SK-N-SH (cell line): ENCODE measurements around the gene GGT5. TPM values are rescaled to one million over a fixed set of nuclear protein-coding genes. Genes with fewer than 3 reads are reported as not detected.

Experiments
- CTCF ChIA-PET: fragments of 300-600, 350-600 bp; formaldehyde crosslinking; extraction: SDS; loops from one replicate; lab custom pipeline; 2021; lab: Yijun Ruan, JAX
- POLR2A ChIA-PET: fragments of 350-600 bp; sonication (Branson Sonifier 250); formaldehyde crosslinking; extraction: SDS; loops from one replicate; lab custom pipeline; 2020; ENCODE audit warnings: antibody characterized with exemption, inconsistent platforms; lab: Yijun Ruan, JAX
- DNase-seq: peaks from one replicate; pipeline ENCODE4 v3.0.0; 2012
- H2AFZ ChIP-seq: fragments of 200-600 bp; sonication (generic); 2 replicates; pipeline ENCODE4 v1.8.1; 2016; ENCODE audit warnings: antibody characterized with exemption, mild to moderate bottlenecking, low read depth
- H3F3A ChIP-seq: fragments of 200-600 bp; sonication (generic); replicated peaks from 2 replicates; pipeline ENCODE3; 2016; ENCODE audit warnings: antibody characterized with exemption, mild to moderate bottlenecking; ENCODE audit not compliant: insufficient read depth
- H3K27ac ChIP-seq, 2 experiments: fragments of 200-500 bp in 1 of 2; fragments of 200-600 bp in 1 of 2; sonication (Bioruptor generic) in 1 of 2; sonication (generic), shearing (Covaris generic) in 1 of 2; 2 replicates each; pipeline versions ENCODE4 v1.5.1 to v1.6.1; 2014 to 2016; ENCODE audit warnings: low read depth in 2 of 2, inconsistent platforms in 1 of 2, low read length in 1 of 2, mild to moderate bottlenecking in 1 of 2, mixed read lengths in 1 of 2
- H3K27me3 ChIP-seq: fragments of 200-600 bp; sonication (generic), shearing (Covaris generic); 2 replicates; pipeline ENCODE4 v1.6.1; 2016; ENCODE audit warnings: mixed run types; ENCODE audit not compliant: insufficient read depth
- H3K36me3 ChIP-seq, 2 experiments: fragments of 200-500 bp in 1 of 2; fragments of 200-600 bp in 1 of 2; sonication (Bioruptor generic) in 1 of 2; sonication (generic) in 1 of 2; replicated peaks in 1 of 2; 2 replicates each; pipeline versions ENCODE3 to v1.5.1; 2014 to 2016; ENCODE audit warnings: low read length in 1 of 2, mild to moderate bottlenecking in 1 of 2; ENCODE audit not compliant: insufficient read depth in 2 of 2, control insufficient read depth in 1 of 2
- H3K4me1 ChIP-seq, 2 experiments: fragments of 200-500 bp in 1 of 2; fragments of 200-600 bp in 1 of 2; sonication (Bioruptor generic) in 1 of 2; sonication (generic), shearing (Covaris generic) in 1 of 2; 2 replicates each; pipeline versions ENCODE4 v1.5.1 to v1.6.1; 2014 to 2016; ENCODE audit warnings: low read depth in 1 of 2, low read length in 1 of 2, mixed run types in 1 of 2; ENCODE audit not compliant: insufficient read depth in 2 of 2, control insufficient read depth in 1 of 2
- H3K4me2 ChIP-seq: fragments of 200-600 bp; sonication (generic), shearing (Covaris generic); 2 replicates; pipeline ENCODE4 v1.6.1; 2017; ENCODE audit warnings: mixed run types
- H3K4me3 ChIP-seq, 2 experiments: fragments of 200-500 bp in 1 of 2; fragments of 200-600 bp in 1 of 2; sonication (Bioruptor generic) in 1 of 2; sonication (generic), shearing (Covaris generic) in 1 of 2; 2 replicates each; pipeline versions ENCODE4 v1.5.1 to v1.8.1; 2014 to 2016; ENCODE audit warnings: low read depth in 2 of 2, inconsistent platforms in 1 of 2, low read length in 1 of 2, mild to moderate bottlenecking in 1 of 2, mixed read lengths in 1 of 2, moderate library complexity in 1 of 2
- H3K79me2 ChIP-seq: fragments of 200-600 bp; sonication (generic); 2 replicates; pipeline ENCODE4 v1.8.1; 2017; ENCODE audit warnings: mild to moderate bottlenecking; ENCODE audit not compliant: insufficient read depth
- H3K9ac ChIP-seq: fragments of 200-600 bp; sonication (generic); 2 replicates; pipeline ENCODE4 v1.6.1; 2017; ENCODE audit warnings: mixed run types
- H3K9me2 ChIP-seq: fragments of 200-600 bp; sonication (generic); 2 replicates; pipeline ENCODE4 v1.6.1; 2017; ENCODE audit warnings: mixed run types
- H3K9me3 ChIP-seq: fragments of 200-600 bp; sonication (generic); 2 replicates; pipeline ENCODE4 v1.6.1; 2017; ENCODE audit warnings: mixed run types, mild to moderate bottlenecking, moderate library complexity
- H4K20me1 ChIP-seq: fragments of 200-600 bp; sonication (generic); 2 replicates; pipeline ENCODE4 v1.6.1; 2017; ENCODE audit warnings: mild to moderate bottlenecking, mixed run types; ENCODE audit not compliant: insufficient read depth
- CHD2 ChIP-seq: fragments of 150-350 bp; IDR thresholded peaks from 2 replicates; pipeline ENCODE4 v1.6.1; 2018; ENCODE audit warnings: low read length; ENCODE audit not compliant: partially characterized antibody
- ELF1 ChIP-seq: IDR thresholded peaks from 2 replicates; pipeline ENCODE4 v1.4.0; 2012
- FOXJ3 ChIP-seq: sonication (generic); formaldehyde crosslinking; IDR thresholded peaks from 2 replicates; pipeline ENCODE4 v1.5.1; 2020; ENCODE audit warnings: mild to moderate bottlenecking, missing genetic modification reagents
- FOXM1 ChIP-seq: IDR thresholded peaks from 2 replicates; pipeline ENCODE4 v1.4.0; 2012; ENCODE audit warnings: low read depth, mild to moderate bottlenecking
- GABPA ChIP-seq: IDR thresholded peaks from 2 replicates; pipeline ENCODE4 v1.4.0; 2012; ENCODE audit warnings: low read depth, mild to moderate bottlenecking
- JUND ChIP-seq: IDR thresholded peaks from 2 replicates; pipeline ENCODE4 v1.4.0; 2012
- MEF2A ChIP-seq: IDR thresholded peaks from 2 replicates; pipeline ENCODE4 v1.4.0; 2012; ENCODE audit warnings: low read depth, borderline replicate concordance
- MXI1 ChIP-seq: IDR thresholded peaks from 2 replicates; pipeline ENCODE4 v1.6.1; 2012; ENCODE audit warnings: mild to moderate bottlenecking, low read depth, low read length, improper control_type of control experiment
- NFIC ChIP-seq: IDR thresholded peaks from 2 replicates; pipeline ENCODE4 v1.4.0; 2012; ENCODE audit warnings: borderline replicate concordance
- NRF1 ChIP-seq: IDR thresholded peaks from 2 replicates; pipeline ENCODE4 v1.6.1; 2012; ENCODE audit warnings: low read depth, mild to moderate bottlenecking, low read length
- RAD21 ChIP-seq: IDR thresholded peaks from 2 replicates; pipeline ENCODE4 v1.6.1; 2012; ENCODE audit warnings: mild to moderate bottlenecking, low read length
- RCOR1 ChIP-seq: fragments of 150-350 bp; IDR thresholded peaks from 2 replicates; pipeline ENCODE4 v1.6.1; 2017; ENCODE audit warnings: antibody characterized with exemption, low read length
- RXRA ChIP-seq: IDR thresholded peaks from 2 replicates; pipeline ENCODE4 v1.4.0; 2012; ENCODE audit warnings: low read depth, mild to moderate bottlenecking, borderline replicate concordance
- TAF1 ChIP-seq: IDR thresholded peaks from 2 replicates; pipeline ENCODE4 v1.6.1; 2012; ENCODE audit warnings: low read depth, mild to moderate bottlenecking, low read length, moderate library complexity, borderline replicate concordance
- TCF12 ChIP-seq: IDR thresholded peaks from 2 replicates; pipeline ENCODE4 v1.4.0; 2012
- TEAD4 ChIP-seq: IDR thresholded peaks from 2 replicates; pipeline ENCODE4 v1.4.0; 2012; ENCODE audit warnings: mild to moderate bottlenecking, borderline replicate concordance; ENCODE audit not compliant: insufficient read depth
- USF2 ChIP-seq: fragments of 150-350 bp; IDR thresholded peaks from 2 replicates; pipeline ENCODE4 v1.6.1; 2017; ENCODE audit warnings: antibody characterized with exemption, low read length, low read depth, borderline replicate concordance
- WGBS: methylation state at CpG from one replicate; pipeline ENCODE4 v1.1.6; 2017; ENCODE audit warnings: low lambda C conversion rate; 5-methylcytosine and 5-hydroxymethylcytosine counted together
- polyA plus RNA-seq, 3 experiments: library from polyadenylated mRNA; depleted of rRNA; stranded (reverse); fragments of >200 nt; gene quantifications; 2 replicates each; pipeline ENCODE4 v1.2.3, GENCODE V29; 2012

The GGT5 gene
- polyA plus RNA-seq, 1 of the 3 experiments (the other 2 are of a cell fraction), result 4.6 TPM

GRCh38 chr22:24185501-24186351 is 59.2 kb downstream of the GGT5 start:
- DNase-seq, result peak; percentile 20
- Histone ChIP-seq H3K9me3 (no peaks in the 10 kb centered on the region), H3K9ac (no peak overlapping the region), H2AFZ (no peak overlapping the region), H3K27me3 (no peaks in the 10 kb centered on the region), H4K20me1 (no peaks in the 10 kb centered on the region), H3K79me2 (no peaks in the 10 kb centered on the region), H3K9me2 (no peaks in the 10 kb centered on the region), H3K4me1 (peaks cover 0 to 21% of the 10 kb centered on the region in 2 experiments; a peak in 1 of 4 replicates), H3K4me2 (no peak overlapping the region), H3F3A (no peaks in the 10 kb centered on the region), H3K36me3 (no peaks in the 10 kb centered on the region), H3K4me3 (no peak overlapping the region), H3K27ac (no peak overlapping the region)
- 89% methylated on average over 31 of the region's 51 CpGs for WGBS
- POLR2A ChIA-PET, result no interaction called here
- no peak for TF ChIP-seq NRF1
- no peak for TF ChIP-seq ELF1
- CTCF ChIA-PET, result interaction anchor here (2.8 kb wide), 1 partner anchor 10 kb away, joined by 7 read pairs; no protein-coding TSS in a partner anchor

- CTCF ChIA-PET, result interaction anchor here (1.0 to 2.8 kb wide), 3 partner anchors 9 to 62 kb away, joined by 3 to 7 read pairs (median 6); no protein-coding TSS in a partner anchor
- 70% methylated on average over 10 of the region's 16 CpGs for WGBS
- no peaks in the 10 kb centered on the region for H3K36me3 ChIP-seq
- DNase-seq, result peak; percentile 20
- no peaks in the 10 kb centered on the region for H3K9me2 ChIP-seq
- H3K79me2 ChIP-seq, result no peaks in the 10 kb centered on the region
- no peak overlapping the region for H2AFZ ChIP-seq
- H3F3A ChIP-seq, result no peaks in the 10 kb centered on the region
- H3K27me3 ChIP-seq, result no peaks in the 10 kb centered on the region
- no peak overlapping the region for H3K27ac ChIP-seq
- H3K9me3 ChIP-seq, result no peaks in the 10 kb centered on the region
- H3K4me1 ChIP-seq, result peaks cover 0 to 16% of the 10 kb centered on the region in 2 experiments; a peak in 1 of 4 replicates
- H3K9ac ChIP-seq, result no peak overlapping the region
- H3K4me3 ChIP-seq, result no peak overlapping the region
- no peaks in the 10 kb centered on the region for H4K20me1 ChIP-seq
- TF ChIP-seq MXI1 (no peak), USF2 (no peak), FOXJ3 (CRISPR knock-in tag) (no peak), TAF1 (no peak), RAD21 (no peak), GABPA (no peak), RXRA (no peak), TCF12 (no peak), TEAD4 (no peak), FOXM1 (no peak), NRF1 (no peak), MEF2A (no peak), JUND (no peak), RCOR1 (no peak), CHD2 (no peak), NFIC (no peak)
- no peak overlapping the region for H3K4me2 ChIP-seq
- POLR2A ChIA-PET, result no interaction called here
These were observed 59.8 kb downstream of the GGT5 start for GRCh38 chr22:24185001-24185500.
